NCI-H187 treated with DMSO at 0.1 percent for 48 hours (cell line): ENCODE results near the gene ZNF385D.
"Not testable (repeated sequence)": the region's sequence is repeated elsewhere in the genome, so short reads cannot be mapped to it uniquely, and the experiment has no call there.

Experiments used
- DNase-seq: peaks from one replicate; lab custom pipeline; 2025; lab: John Stamatoyannopoulos, UW

The ZNF385D gene

GRCh38 chr3:21390136-21390535 lies 360.9 kb downstream of the ZNF385D start:
- DNase-seq: no peak

DNA sequence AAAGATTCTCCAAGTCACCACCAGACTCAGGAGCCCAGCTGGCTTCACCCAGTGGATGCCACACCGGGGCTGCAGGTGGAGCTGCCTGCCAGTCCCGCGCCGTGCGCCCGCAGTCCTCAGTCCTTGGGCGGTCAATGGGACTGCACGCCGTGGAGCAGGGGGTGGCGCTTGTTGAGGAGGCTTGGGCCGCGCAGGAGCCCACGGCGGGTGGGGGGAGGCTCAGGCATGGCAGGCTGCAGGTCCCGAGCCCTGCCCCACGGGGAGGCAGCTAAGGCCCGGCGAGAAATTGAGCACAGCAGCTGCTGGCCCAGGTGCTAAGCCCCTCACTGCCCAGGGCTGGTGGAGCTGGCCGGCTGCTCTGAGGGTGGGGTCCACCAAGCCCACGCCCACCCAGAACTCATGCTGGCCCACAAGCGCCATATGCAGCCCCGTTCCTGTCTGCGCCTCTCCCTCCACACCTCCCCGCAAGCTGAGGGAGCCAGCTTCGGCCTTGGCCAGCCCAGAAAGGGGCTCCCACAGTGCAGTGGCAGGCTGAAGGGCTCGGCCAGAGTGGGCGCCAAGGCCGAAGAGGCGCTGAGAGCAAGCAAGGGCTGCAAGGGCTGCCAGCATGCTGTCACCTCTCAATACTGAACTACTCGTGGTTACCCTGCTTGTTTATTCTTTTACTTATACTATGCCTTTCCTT lies 363.7 kb downstream of the ZNF385D start:
- DNase-seq: not testable (repeated sequence)

GRCh38 chr3:21378036-21378435 lies 373.0 kb downstream of the ZNF385D start:
- not testable (repeated sequence) for DNase-seq

DNA sequence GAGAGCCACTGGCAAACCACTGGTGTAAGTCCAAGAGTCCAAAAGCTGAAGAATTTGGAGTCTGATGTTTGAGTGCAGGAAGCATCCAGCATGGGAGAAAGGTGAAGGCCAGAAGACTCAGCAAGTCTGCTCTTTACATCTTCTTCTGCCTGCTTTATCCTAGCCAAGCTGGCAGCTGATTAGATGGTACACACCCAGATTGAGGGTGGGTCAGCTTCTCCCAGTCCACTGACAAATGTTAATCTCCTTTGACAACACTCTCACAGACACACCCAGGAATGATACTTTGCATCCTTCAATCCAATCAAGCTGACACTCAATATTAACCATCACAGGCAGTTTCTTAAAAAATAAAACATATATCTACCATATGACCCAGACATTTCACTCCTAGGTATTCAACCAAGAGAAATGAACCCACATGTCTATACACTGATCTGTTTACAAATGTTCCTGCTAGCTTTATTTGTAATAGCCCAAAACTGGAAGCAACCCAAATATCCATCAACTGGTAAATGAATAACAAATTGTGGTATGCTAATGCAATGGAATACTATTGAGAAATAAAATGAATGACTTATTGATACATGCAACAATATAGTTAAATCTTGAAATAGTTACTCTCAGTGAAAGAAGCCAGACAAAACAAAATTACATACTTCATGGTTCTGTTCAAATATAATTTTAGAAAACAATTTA lies 373.8 kb downstream of the ZNF385D start:
- no peak for DNase-seq

DNA sequence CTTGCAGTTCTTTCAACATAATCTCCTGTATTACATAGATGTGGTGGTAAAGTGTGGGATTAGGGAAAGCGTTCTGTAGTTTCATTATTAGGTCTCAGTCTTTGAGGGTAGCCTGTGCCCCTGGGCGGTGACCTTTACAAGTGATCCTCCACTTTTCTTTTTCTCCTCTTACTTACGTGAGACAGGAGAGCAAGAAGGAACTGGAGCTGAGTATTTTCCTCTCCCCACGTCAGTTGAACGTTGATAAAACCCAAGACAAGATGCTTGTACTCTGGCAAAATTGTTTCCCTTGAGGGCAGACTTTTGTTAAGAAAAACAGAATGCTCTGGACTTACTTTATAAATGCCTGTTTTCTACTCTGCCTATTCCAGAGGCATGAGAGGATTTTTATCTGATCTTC lies 378.7 kb downstream of the ZNF385D start:
- no peak for DNase-seq
